Measurements from ENCODE around the gene MKX. TPM values are rescaled to one million over a fixed set of nuclear protein-coding genes. Genes with fewer than 3 reads are reported as not detected.

Gene MKX
- total and polyA plus RNA-seq, 2 experiments from 2014 or later = 36.2 to 44.1 TPM

GRCh38 chr10:27724287-27724686 lies 21.3 kb downstream of the MKX start:
- Histone ChIP-seq H2AFZ (no peak overlapping the region), H3K36me3 (ENCODE audit: low read depth) (peaks cover 11% of the 10 kb centered on the region; the same call in 1 of the 2 replicates), H3K4me3 (peak overlapping the region; percentile 16; the same call in 1 of the 2 replicates), H3K27me3 (replicated peaks; ENCODE audit: insufficient read depth) (no peaks in the 10 kb centered on the region), H3K4me2 (ENCODE audit: unreplicated experiment) (peak overlapping the region; percentile 51), H3K4me1 (ENCODE audit: insufficient read depth) (peaks cover 77% of the 10 kb centered on the region), H4K20me1 (ENCODE audit: insufficient read depth) (no peaks in the 10 kb centered on the region), H3K9me3 (ENCODE audit: low read depth) (no peaks in the 10 kb centered on the region), H3K9ac (peak overlapping the region; percentile 19; the same call in 1 of the 2 replicates), H3K79me2 (ENCODE audit: insufficient read depth) (peaks cover 31% of the 10 kb centered on the region), H3K9me2 (ENCODE audit: insufficient read depth) (no peaks in the 10 kb centered on the region), H3F3A (ENCODE audit: insufficient read depth) (peaks cover 53% of the 10 kb centered on the region), H3K27ac (peak overlapping the region; percentile 63)
- no peak for TF ChIP-seq EZH2phosphoT487 (IDR thresholded peaks at IDR 0.05; ENCODE audit: insufficient read depth, low read depth)
- no peak for TF ChIP-seq EZH2 (IDR thresholded peaks at IDR 0.05; ENCODE audit: insufficient read depth, poor library complexity, severe bottlenecking)
- in situ Hi-C loops (cut with MboI) = no loop called here
- 96 to 100% methylated on average over 1 of the region's 1 CpG for WGBS, 2 experiments (ENCODE audit: low coverage in 1 of 2, low lambda C conversion rate in 2 of 2, missing lambda C conversion rate in 2 of 2)
- peak; percentile 63 for DNase-seq

GRCh38 chr10:27723436-27723835 lies 22.2 kb downstream of the MKX start:
- H3K27me3 ChIP-seq (replicated peaks; ENCODE audit: insufficient read depth) = no peaks in the 10 kb centered on the region
- in situ Hi-C loops (cut with MboI) = no loop called here
- H2AFZ ChIP-seq = peak overlapping the region; percentile 0; the same call in 1 of the 2 replicates
- H3K36me3 ChIP-seq (ENCODE audit: low read depth) = peaks cover 10% of the 10 kb centered on the region; the same call in 1 of the 2 replicates
- peaks cover 49% of the 10 kb centered on the region for H3F3A ChIP-seq (ENCODE audit: insufficient read depth)
- H3K9me2 ChIP-seq (ENCODE audit: insufficient read depth) = no peaks in the 10 kb centered on the region
- no peaks in the 10 kb centered on the region for H3K9me3 ChIP-seq (ENCODE audit: low read depth)
- H3K4me2 ChIP-seq (ENCODE audit: unreplicated experiment) = peak overlapping the region; percentile 51
- H3K4me1 ChIP-seq (ENCODE audit: insufficient read depth) = peaks cover 72% of the 10 kb centered on the region
- H4K20me1 ChIP-seq (ENCODE audit: insufficient read depth) = no peaks in the 10 kb centered on the region
- DNase-seq = peak; percentile 93
- H3K79me2 ChIP-seq (ENCODE audit: insufficient read depth) = peaks cover 38% of the 10 kb centered on the region
- H3K9ac ChIP-seq = 0 out of 2 replicates have a peak overlapping the region, but pooled peaks have one; percentile 19
- H3K27ac ChIP-seq = peak overlapping the region; percentile 63
- TF ChIP-seq EZH2phosphoT487 (IDR thresholded peaks at IDR 0.05; ENCODE audit: insufficient read depth, low read depth) (no peak), EZH2 (IDR thresholded peaks at IDR 0.05; ENCODE audit: insufficient read depth, poor library complexity, severe bottlenecking) (no peak)
- peak overlapping the region; percentile 37 for H3K4me3 ChIP-seq

GRCh38 chr10:27720529-27720928 lies 25.1 kb downstream of the MKX start:
- Histone ChIP-seq H3K27me3 (replicated peaks; ENCODE audit: insufficient read depth) (no peaks in the 10 kb centered on the region), H3K9ac (no peak overlapping the region), H2AFZ (no peak overlapping the region), H3K9me3 (ENCODE audit: low read depth) (no peaks in the 10 kb centered on the region), H3K27ac (no peak overlapping the region), H3K4me2 (ENCODE audit: unreplicated experiment) (peak overlapping the region; percentile 2), H3F3A (ENCODE audit: insufficient read depth) (peaks cover 38% of the 10 kb centered on the region), H3K9me2 (ENCODE audit: insufficient read depth) (no peaks in the 10 kb centered on the region), H3K4me3 (no peak overlapping the region), H3K4me1 (ENCODE audit: insufficient read depth) (peaks cover 56% of the 10 kb centered on the region), H3K36me3 (ENCODE audit: low read depth) (peaks cover 22% of the 10 kb centered on the region), H4K20me1 (ENCODE audit: insufficient read depth) (no peaks in the 10 kb centered on the region), H3K79me2 (ENCODE audit: insufficient read depth) (peaks cover 23% of the 10 kb centered on the region)
- DNase-seq = peak; percentile 55
- 92 to 95% methylated on average over 1 of the region's 1 CpG for WGBS, 2 experiments (ENCODE audit: low coverage in 1 of 2, low lambda C conversion rate in 2 of 2, missing lambda C conversion rate in 2 of 2)
- TF ChIP-seq EZH2phosphoT487 (IDR thresholded peaks at IDR 0.05; ENCODE audit: insufficient read depth, low read depth) = no peak
- no peak for TF ChIP-seq EZH2 (IDR thresholded peaks at IDR 0.05; ENCODE audit: insufficient read depth, poor library complexity, severe bottlenecking)
- in situ Hi-C loops (cut with MboI) = no loop called here

GRCh38 chr10:27719052-27719451 lies 26.6 kb downstream of the MKX start:
- Histone ChIP-seq H3F3A (ENCODE audit: insufficient read depth) (peaks cover 40% of the 10 kb centered on the region), H3K36me3 (ENCODE audit: low read depth) (peaks cover 22% of the 10 kb centered on the region), H3K9me2 (ENCODE audit: insufficient read depth) (no peaks in the 10 kb centered on the region), H3K79me2 (ENCODE audit: insufficient read depth) (peaks cover 21% of the 10 kb centered on the region), H3K27ac (no peak overlapping the region), H3K4me2 (ENCODE audit: unreplicated experiment) (no peak overlapping the region), H3K9me3 (ENCODE audit: low read depth) (no peaks in the 10 kb centered on the region), H4K20me1 (ENCODE audit: insufficient read depth) (no peaks in the 10 kb centered on the region), H2AFZ (no peak overlapping the region), H3K4me1 (ENCODE audit: insufficient read depth) (peaks cover 55% of the 10 kb centered on the region), H3K27me3 (replicated peaks; ENCODE audit: insufficient read depth) (no peaks in the 10 kb centered on the region), H3K4me3 (no peak overlapping the region), H3K9ac (no peak overlapping the region)
- no peak for TF ChIP-seq EZH2 (IDR thresholded peaks at IDR 0.05; ENCODE audit: insufficient read depth, poor library complexity, severe bottlenecking)
- TF ChIP-seq EZH2phosphoT487 (IDR thresholded peaks at IDR 0.05; ENCODE audit: insufficient read depth, low read depth) = no peak
- 89% methylated on average over 3 of the region's 3 CpGs for WGBS, 2 experiments (ENCODE audit: low coverage in 1 of 2, low lambda C conversion rate in 2 of 2, missing lambda C conversion rate in 2 of 2)
- in situ Hi-C loops (cut with MboI) = no loop called here
- DNase-seq = no peak

GRCh38 chr10:27717861-27718260 lies 27.8 kb downstream of the MKX start:
- peaks cover 22% of the 10 kb centered on the region for H3K36me3 ChIP-seq (ENCODE audit: low read depth)
- H4K20me1 ChIP-seq (ENCODE audit: insufficient read depth) = no peaks in the 10 kb centered on the region
- no peaks in the 10 kb centered on the region for H3K9me2 ChIP-seq (ENCODE audit: insufficient read depth)
- H2AFZ ChIP-seq = no peak overlapping the region
- H3K9me3 ChIP-seq (ENCODE audit: low read depth) = no peaks in the 10 kb centered on the region
- DNase-seq = no peak
- TF ChIP-seq EZH2 (IDR thresholded peaks at IDR 0.05; ENCODE audit: insufficient read depth, poor library complexity, severe bottlenecking) (no peak), EZH2phosphoT487 (IDR thresholded peaks at IDR 0.05; ENCODE audit: insufficient read depth, low read depth) (no peak)
- peaks cover 54% of the 10 kb centered on the region for H3K4me1 ChIP-seq (ENCODE audit: insufficient read depth)
- peaks cover 21% of the 10 kb centered on the region for H3K79me2 ChIP-seq (ENCODE audit: insufficient read depth)
- H3F3A ChIP-seq (ENCODE audit: insufficient read depth) = peaks cover 38% of the 10 kb centered on the region
- no peak overlapping the region for H3K27ac ChIP-seq
- H3K4me3 ChIP-seq = no peak overlapping the region
- in situ Hi-C loops (cut with MboI) = no loop called here
- no peak overlapping the region for H3K9ac ChIP-seq
- H3K27me3 ChIP-seq (replicated peaks; ENCODE audit: insufficient read depth) = no peaks in the 10 kb centered on the region
- no peak overlapping the region for H3K4me2 ChIP-seq (ENCODE audit: unreplicated experiment)
- WGBS, 2 experiments (ENCODE audit: low coverage in 1 of 2, low lambda C conversion rate in 2 of 2, missing lambda C conversion rate in 2 of 2) = 95 to 97% methylated on average over 3 of the region's 3 CpGs
